HUES6 (cell line): Measurements from ENCODE around the gene FBXO22.
"Not testable (repeated sequence)": the region's sequence is repeated elsewhere in the genome, so short reads cannot be mapped to it uniquely, and the experiment has no call there.

Source experiments
- H3K27ac ChIP-seq: 2 replicates; pipeline ENCODE4 v1.7.0; 2013; ENCODE audit warnings: low read depth, mild to moderate bottlenecking, low read length, inconsistent platforms
- H3K27me3 ChIP-seq: 2 replicates; pipeline ENCODE4 v1.6.1; 2013; ENCODE audit warnings: low read length; ENCODE audit not compliant: control insufficient read depth, insufficient read depth
- H3K36me3 ChIP-seq: 2 replicates; pipeline ENCODE4 v1.6.1; 2013; ENCODE audit warnings: low read length; ENCODE audit not compliant: control insufficient read depth, insufficient read depth
- H3K4me1 ChIP-seq: 2 replicates; pipeline ENCODE4 v1.6.1; 2013; ENCODE audit warnings: low read length; ENCODE audit not compliant: control insufficient read depth, insufficient read depth
- H3K4me3 ChIP-seq: 2 replicates; pipeline ENCODE4 v1.5.1; 2013; ENCODE audit warnings: low read depth, low read length
- H3K9ac ChIP-seq: one replicate; pipeline ENCODE4 v1.6.1; 2013; ENCODE audit warnings: mild to moderate bottlenecking, low read length
- H3K9me3 ChIP-seq: 2 replicates; pipeline ENCODE4 v1.6.1; 2013; ENCODE audit warnings: low read depth, low read length; ENCODE audit not compliant: control insufficient read depth, insufficient read depth

FBXO22 gene

DNA sequence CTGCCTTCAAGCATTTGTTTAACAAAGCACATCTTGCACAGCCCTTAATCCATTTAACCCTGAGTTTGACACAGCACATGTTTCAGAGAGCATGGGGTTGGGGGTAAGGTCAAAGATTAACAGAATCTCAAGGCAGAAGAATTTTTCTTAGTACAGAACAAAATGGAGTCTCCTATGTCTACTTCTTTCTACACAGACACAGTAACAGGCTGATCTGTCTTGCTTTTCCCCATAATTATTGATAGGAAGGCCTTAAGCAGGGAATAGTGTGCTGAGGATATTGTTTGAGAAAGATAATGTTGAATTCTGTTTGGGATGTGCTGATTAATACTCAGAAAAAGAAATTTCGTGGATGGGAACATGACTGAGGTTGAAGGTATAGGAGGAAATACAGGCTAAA is 32.1 kb upstream of the FBXO22 start:
- Histone ChIP-seq H3K36me3 (peaks cover 47% of the 10 kb centered on the region), H3K27ac (peak overlapping the region; percentile 39; the same call in 1 of the 2 replicates), H3K4me1 (peaks cover 49% of the 10 kb centered on the region), H3K9ac (peak overlapping the region; percentile 40)
- not testable (repeated sequence) for H3K27me3 ChIP-seq, H3K9me3 ChIP-seq, H3K4me3 ChIP-seq

GRCh38 chr15:75872403-75872990 is 31.2 kb upstream of the FBXO22 start:
- H3K36me3 ChIP-seq, result peaks cover 46% of the 10 kb centered on the region

GRCh38 chr15:75884041-75884440 is 19.6 kb upstream of the FBXO22 start:
- Histone ChIP-seq H3K27ac (no peak overlapping the region), H3K36me3 (peaks cover 58% of the 10 kb centered on the region), H3K4me1 (no peaks in the 10 kb centered on the region)

More at GRCh38 chr15:75872403-75872990, 31.2 kb upstream of the FBXO22 start:
- Histone ChIP-seq H3K27me3 (no peaks in the 10 kb centered on the region), H3K9ac (no peak overlapping the region), H3K4me3 (no peak overlapping the region), H3K4me1 (peaks cover 40% of the 10 kb centered on the region), H3K9me3 (no peaks in the 10 kb centered on the region), H3K27ac (peak overlapping the region; percentile 39; the same call in 1 of the 2 replicates)

DNA sequence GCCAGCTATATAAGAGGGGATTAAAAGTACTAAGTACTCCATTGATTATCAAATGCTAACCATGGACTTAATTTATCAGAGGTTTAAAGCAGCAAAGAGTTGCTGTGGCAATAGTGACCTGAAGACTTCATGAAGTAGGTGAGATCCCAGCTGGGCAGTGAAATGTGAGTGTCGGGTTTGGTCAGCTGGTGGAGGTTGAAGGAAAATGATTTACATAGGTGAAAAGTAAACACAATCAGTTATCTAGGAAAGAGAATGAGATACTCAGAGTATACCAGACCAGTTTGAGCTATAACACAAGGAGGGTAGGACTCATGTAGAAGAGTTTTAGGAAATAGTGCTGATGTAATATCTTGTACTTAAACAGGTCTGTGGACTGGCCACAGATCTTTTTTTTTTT is 16.5 kb upstream of the FBXO22 start:
- Histone ChIP-seq H3K9ac (no peak overlapping the region), H3K4me3 (no peak overlapping the region), H3K9me3 (no peaks in the 10 kb centered on the region), H3K36me3 (peaks cover 54% of the 10 kb centered on the region), H3K27me3 (no peaks in the 10 kb centered on the region), H3K4me1 (no peaks in the 10 kb centered on the region), H3K27ac (no peak overlapping the region)

More at GRCh38 chr15:75884041-75884440, 19.6 kb upstream of the FBXO22 start:
- no peaks in the 10 kb centered on the region for H3K27me3 ChIP-seq
- no peak overlapping the region for H3K4me3 ChIP-seq
- H3K9ac ChIP-seq, result no peak overlapping the region
- H3K9me3 ChIP-seq, result no peaks in the 10 kb centered on the region

DNA sequence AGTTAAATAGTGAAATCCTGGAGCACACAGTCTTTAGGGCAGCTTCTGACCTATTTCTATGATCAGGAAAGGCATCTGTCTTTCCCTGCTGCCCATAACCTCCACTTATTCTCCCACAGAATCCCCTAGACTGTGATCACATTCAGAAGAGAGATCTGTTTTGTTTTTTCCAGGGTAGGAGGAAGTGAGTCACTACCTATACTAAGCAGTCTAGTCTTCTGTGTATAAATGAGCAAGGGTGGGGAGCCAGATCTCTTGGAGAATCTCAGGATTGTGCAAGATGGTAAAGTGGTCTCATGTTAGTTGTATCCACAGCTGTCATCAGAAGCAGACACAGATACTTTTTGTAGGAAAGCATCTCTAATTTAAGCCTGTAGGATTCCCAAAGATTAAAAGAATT is 11.8 kb upstream of the FBXO22 start:
- Histone ChIP-seq H3K9me3 (no peaks in the 10 kb centered on the region), H3K9ac (no peak overlapping the region), H3K27me3 (no peaks in the 10 kb centered on the region), H3K36me3 (peaks cover 47% of the 10 kb centered on the region), H3K27ac (no peak overlapping the region), H3K4me1 (no peaks in the 10 kb centered on the region), H3K4me3 (no peak overlapping the region)

DNA sequence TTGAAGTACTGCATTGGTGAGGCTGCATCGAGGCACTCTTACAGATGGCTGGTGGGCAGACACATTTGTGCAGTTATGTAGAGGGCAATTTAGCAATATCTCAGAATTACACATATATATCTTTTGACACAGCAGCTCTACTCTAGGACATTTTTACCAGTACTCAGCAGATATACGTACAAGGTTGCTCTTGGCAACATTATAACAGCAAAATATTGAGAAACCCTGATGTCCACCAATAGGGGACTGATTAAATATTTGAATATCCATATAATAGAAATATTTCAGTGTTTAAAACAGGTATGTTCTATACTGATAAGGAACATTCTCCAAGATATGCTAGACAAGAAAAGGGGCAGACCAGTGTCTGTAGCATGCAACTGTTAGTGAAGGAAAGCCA is 7.9 kb upstream of the FBXO22 start:
- H3K36me3 ChIP-seq, result peaks cover 43% of the 10 kb centered on the region
- no peaks in the 10 kb centered on the region for H3K27me3 ChIP-seq
- H3K4me1 ChIP-seq, result no peaks in the 10 kb centered on the region
- H3K9ac ChIP-seq, result no peak overlapping the region
- H3K4me3 ChIP-seq, result no peak overlapping the region
- no peak overlapping the region for H3K27ac ChIP-seq
- no peaks in the 10 kb centered on the region for H3K9me3 ChIP-seq

DNA sequence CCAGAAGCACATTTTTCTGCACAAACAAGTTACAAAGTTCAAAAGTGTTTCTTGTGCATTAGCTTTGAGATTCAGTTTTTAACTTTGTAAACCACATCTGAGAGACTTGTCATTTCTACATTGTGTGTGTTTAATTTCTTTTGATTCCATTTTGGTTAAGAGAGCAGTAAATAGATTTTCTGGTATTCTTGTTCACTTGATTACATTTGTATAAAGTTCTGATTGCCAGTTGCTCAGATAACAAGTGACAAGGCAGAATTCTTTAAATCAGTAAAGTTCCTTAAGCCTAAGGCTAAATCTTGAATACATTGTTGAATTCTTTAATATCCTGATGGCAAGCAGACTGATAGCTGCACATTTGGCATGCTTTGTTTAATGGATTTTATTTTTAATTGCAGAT is 3.1 kb upstream of the FBXO22 start:
- no peak overlapping the region for H3K9ac ChIP-seq
- no peak overlapping the region for H3K4me3 ChIP-seq
- no peaks in the 10 kb centered on the region for H3K9me3 ChIP-seq
- peaks cover 23% of the 10 kb centered on the region for H3K36me3 ChIP-seq
- no peaks in the 10 kb centered on the region for H3K27me3 ChIP-seq
- no peak overlapping the region for H3K27ac ChIP-seq
- H3K4me1 ChIP-seq, result peaks cover 25% of the 10 kb centered on the region

DNA sequence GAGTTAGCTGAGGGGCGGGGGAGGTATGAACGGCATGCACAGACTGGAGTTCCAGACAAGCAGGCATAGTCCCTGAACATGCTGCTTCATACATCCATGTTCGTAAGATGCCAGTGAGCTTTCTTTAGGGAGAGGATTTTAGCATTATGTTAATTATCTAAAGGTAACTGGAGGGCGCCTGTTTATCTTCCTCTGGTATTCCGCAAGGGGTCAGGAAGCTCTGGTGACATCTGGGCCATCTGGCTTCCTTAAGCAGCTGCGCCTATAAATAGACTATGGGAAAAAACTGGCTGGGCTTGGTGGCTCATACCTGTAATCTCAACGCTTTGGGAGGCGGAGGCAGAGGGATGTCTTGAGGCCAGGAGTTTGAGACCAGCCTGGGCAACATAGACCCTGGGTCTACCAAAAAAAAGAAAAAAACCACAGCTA is 1.5 kb upstream of the FBXO22 start:
- Histone ChIP-seq H3K9ac (peak overlapping the region; percentile 8), H3K36me3 (peaks cover 34% of the 10 kb centered on the region), H3K4me1 (peaks cover 25% of the 10 kb centered on the region), H3K27ac (no peak overlapping the region), H3K27me3 (no peaks in the 10 kb centered on the region), H3K4me3 (peak overlapping the region; percentile 96; the same call in 1 of the 2 replicates), H3K9me3 (no peaks in the 10 kb centered on the region)

- Histone ChIP-seq H3K36me3 (peaks cover 43% of the 10 kb centered on the region), H3K9ac (no peak overlapping the region), H3K27me3 (no peaks in the 10 kb centered on the region), H3K9me3 (no peaks in the 10 kb centered on the region), H3K4me3 (peak overlapping the region; percentile 39; the same call in 1 of the 2 replicates), H3K27ac (no peak overlapping the region), H3K4me1 (peaks cover 25% of the 10 kb centered on the region)
Observed at GRCh38 chr15:75905231-75905630, 1.6 kb downstream of the FBXO22 start.

- H3K4me1 ChIP-seq, H3K9me3 ChIP-seq, H3K9ac ChIP-seq, H3K27ac ChIP-seq, H3K4me3 ChIP-seq, H3K27me3 ChIP-seq: not testable (repeated sequence)
- H3K36me3 ChIP-seq, result peaks cover 71% of the 10 kb centered on the region
Observed at GRCh38 chr15:75910355-75910754, 6.7 kb downstream of the FBXO22 start.

DNA sequence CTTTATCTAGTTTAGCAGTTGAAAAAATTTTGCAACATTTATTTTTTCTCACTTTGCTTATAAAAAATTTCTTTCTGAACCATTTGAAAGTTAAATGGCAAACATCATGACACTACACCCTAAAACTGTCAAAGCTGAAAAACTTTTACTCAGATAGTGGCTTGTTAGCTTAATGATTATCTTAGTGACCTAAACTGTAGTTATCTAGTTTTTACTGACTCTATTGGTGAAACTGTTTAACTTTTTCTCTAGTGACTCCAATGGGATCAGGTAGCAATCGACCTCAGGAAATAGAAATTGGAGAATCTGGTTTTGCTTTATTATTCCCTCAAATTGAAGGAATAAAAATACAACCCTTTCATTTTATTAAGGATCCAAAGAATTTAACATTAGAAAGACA is 13.3 kb downstream of the FBXO22 start:
- H3K4me1 ChIP-seq, result no peaks in the 10 kb centered on the region
- peaks cover 69% of the 10 kb centered on the region for H3K36me3 ChIP-seq
- H3K9me3 ChIP-seq, result no peaks in the 10 kb centered on the region
- H3K4me3 ChIP-seq, result no peak overlapping the region
- no peak overlapping the region for H3K27ac ChIP-seq
- H3K27me3 ChIP-seq, result no peaks in the 10 kb centered on the region
- no peak overlapping the region for H3K9ac ChIP-seq
